ENCODE data around the gene AP4B1.

DNA sequence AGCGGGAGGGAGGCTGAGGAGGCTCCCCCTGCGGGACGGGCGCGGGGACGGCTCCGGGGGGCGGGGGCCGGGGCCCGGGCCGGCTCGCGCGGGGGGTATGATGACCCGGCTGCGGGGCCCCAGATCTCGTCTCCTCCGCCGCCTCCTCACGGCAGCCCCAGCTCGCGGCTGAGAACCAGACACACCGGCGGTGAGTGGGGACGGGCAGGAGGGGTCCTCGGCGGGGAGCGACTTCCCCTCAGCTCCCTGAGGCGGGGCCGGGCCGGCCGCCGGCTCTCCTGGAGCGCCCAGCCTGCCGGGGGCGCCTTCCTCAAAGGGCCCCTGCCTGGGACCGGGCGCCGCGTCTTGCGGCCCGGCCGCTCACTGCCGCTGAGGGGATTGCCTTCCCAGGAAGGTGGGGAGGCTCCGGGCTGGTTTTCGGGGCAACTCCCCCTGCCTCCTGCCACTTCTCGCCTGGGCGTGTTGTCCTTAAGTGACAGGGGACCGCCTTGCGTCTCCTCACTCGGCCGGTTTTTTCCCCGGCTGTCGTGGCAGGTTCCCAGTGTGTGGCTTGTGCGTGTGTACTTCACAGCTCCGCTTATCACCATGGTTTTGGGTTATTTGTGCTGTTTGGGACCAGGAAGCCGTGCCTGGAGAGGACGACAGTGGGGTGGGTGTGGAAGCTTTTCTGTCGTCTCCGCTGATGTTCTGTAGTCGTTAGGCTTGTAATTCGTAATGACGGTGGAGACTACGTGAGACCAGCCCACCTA lies 25.3 kb upstream of the AP4B1 start:
- no peak for TF ChIP-seq POLR2A (IDR thresholded peaks at IDR 0.05)
- TF ChIP-seq, protein P1, sequence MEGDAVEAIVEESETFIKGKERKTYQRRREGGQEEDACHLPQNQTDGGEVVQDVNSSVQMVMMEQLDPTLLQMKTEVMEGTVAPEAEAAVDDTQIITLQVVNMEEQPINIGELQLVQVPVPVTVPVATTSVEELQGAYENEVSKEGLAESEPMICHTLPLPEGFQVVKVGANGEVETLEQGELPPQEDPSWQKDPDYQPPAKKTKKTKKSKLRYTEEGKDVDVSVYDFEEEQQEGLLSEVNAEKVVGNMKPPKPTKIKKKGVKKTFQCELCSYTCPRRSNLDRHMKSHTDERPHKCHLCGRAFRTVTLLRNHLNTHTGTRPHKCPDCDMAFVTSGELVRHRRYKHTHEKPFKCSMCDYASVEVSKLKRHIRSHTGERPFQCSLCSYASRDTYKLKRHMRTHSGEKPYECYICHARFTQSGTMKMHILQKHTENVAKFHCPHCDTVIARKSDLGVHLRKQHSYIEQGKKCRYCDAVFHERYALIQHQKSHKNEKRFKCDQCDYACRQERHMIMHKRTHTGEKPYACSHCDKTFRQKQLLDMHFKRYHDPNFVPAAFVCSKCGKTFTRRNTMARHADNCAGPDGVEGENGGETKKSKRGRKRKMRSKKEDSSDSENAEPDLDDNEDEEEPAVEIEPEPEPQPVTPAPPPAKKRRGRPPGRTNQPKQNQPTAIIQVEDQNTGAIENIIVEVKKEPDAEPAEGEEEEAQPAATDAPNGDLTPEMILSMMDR (IDR thresholded peaks at IDR 0.05): peak in 3 of 4 donors; percentile 17 to 33 (median 24)

Measured in right lobe of liver (tissue), 4 donors.